Measurements from ENCODE around the gene VEZF1.

DNA sequence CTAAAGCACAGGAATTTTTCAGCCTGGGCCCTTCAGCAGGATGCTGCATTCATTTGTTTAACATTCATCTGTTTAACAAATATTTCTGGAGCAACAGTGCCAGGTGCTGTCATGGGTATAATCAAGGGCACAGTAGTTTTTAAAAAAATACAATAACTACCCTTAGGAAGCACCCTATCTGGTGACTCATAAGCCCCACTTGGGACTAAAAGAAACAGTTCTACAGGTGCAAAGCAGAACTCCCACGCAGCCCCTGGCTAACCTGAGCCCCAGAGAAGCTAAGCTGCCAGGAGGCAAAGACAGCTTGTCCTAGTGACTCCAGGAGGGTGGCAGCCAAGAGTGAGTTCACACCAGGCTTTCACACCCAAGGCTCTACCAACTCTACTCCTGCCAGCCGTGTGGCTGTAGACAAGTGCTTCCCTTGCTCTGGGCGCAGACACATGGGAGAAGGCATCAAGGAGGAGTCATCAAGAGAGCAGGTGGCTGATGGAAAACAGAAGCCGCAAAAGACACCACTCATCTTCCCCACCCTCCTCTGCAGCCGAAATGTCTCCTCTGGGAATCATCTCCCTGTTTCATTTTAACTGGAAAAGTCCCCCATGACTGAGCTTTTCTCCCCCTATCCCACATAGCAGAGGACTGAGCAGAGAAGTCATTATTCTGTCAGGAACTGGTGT lies 47.3 kb downstream of the VEZF1 start:
- no peak for TF ChIP-seq POLR2A (IDR thresholded peaks at IDR 0.05; ENCODE audit: low read length)
- no peak for TF ChIP-seq GATA1 (IDR thresholded peaks at IDR 0.05; ENCODE audit: low read depth, low read length)
